ENCODE data around the gene PRKCA. TPM values are rescaled to one million over a fixed set of nuclear protein-coding genes. Genes with fewer than 3 reads are reported as not detected.

PRKCA gene
- total and polyA plus RNA-seq, 2 donors from 2014 or later, result 8.0 to 50.8 TPM

- Histone ChIP-seq H3K27ac (ENCODE audit: low read depth in 2 of 2, low read length in 2 of 2) (no peak overlapping the region), H3K36me3 (ENCODE audit: control insufficient read depth in 2 of 3, insufficient read depth in 3 of 3, low read length in 3 of 3) (no peaks in the 10 kb centered on the region), H3K4me3 (ENCODE audit: low read length in 3 of 3) (no peak overlapping the region), H3K4me1 (ENCODE audit: control insufficient read depth in 2 of 3, insufficient read depth in 2 of 3, low read depth in 1 of 3, low read length in 3 of 3) (peaks cover 9 to 22% (median 10%) of the 10 kb centered on the region in 3 donors), H3K27me3 (ENCODE audit: control insufficient read depth, insufficient read depth, low read length) (no peaks in the 10 kb centered on the region), H3K9me3 (ENCODE audit: control insufficient read depth in 2 of 3, insufficient read depth in 1 of 3, low read length in 3 of 3) (no peaks in the 10 kb centered on the region), H3K9ac (ENCODE audit: low read length in 3 of 3) (no peak overlapping the region)
- intact Hi-C loops (cut with DNase I), result no loop called here
- DNase-seq (no peak), FAIRE-seq (no peak)
- TF ChIP-seq, protein P1, sequence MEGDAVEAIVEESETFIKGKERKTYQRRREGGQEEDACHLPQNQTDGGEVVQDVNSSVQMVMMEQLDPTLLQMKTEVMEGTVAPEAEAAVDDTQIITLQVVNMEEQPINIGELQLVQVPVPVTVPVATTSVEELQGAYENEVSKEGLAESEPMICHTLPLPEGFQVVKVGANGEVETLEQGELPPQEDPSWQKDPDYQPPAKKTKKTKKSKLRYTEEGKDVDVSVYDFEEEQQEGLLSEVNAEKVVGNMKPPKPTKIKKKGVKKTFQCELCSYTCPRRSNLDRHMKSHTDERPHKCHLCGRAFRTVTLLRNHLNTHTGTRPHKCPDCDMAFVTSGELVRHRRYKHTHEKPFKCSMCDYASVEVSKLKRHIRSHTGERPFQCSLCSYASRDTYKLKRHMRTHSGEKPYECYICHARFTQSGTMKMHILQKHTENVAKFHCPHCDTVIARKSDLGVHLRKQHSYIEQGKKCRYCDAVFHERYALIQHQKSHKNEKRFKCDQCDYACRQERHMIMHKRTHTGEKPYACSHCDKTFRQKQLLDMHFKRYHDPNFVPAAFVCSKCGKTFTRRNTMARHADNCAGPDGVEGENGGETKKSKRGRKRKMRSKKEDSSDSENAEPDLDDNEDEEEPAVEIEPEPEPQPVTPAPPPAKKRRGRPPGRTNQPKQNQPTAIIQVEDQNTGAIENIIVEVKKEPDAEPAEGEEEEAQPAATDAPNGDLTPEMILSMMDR (IDR thresholded peaks at IDR 0.05; ENCODE audit: borderline replicate concordance, extremely low read depth, insufficient read depth), result no peak
These were observed 236.4 kb downstream of the PRKCA start for GRCh38 chr17:66538776-66539175.

GRCh38 chr17:66540131-66540781, 237.8 kb downstream of the PRKCA start:
- Histone ChIP-seq H3K27ac (ENCODE audit: low read depth in 2 of 2, low read length in 2 of 2) (no peak overlapping the region), H3K36me3 (ENCODE audit: control insufficient read depth in 2 of 3, insufficient read depth in 3 of 3, low read length in 3 of 3) (no peaks in the 10 kb centered on the region), H3K27me3 (ENCODE audit: control insufficient read depth, insufficient read depth, low read length) (no peaks in the 10 kb centered on the region), H3K9me3 (ENCODE audit: control insufficient read depth in 2 of 3, insufficient read depth in 1 of 3, low read length in 3 of 3) (no peaks in the 10 kb centered on the region), H3K9ac (ENCODE audit: low read length in 3 of 3) (no peak overlapping the region), H3K4me3 (ENCODE audit: low read length in 3 of 3) (no peak overlapping the region), H3K4me1 (ENCODE audit: control insufficient read depth in 2 of 3, insufficient read depth in 2 of 3, low read depth in 1 of 3, low read length in 3 of 3) (peaks cover 9 to 22% (median 10%) of the 10 kb centered on the region in 3 donors)
- TF ChIP-seq, protein P1 (IDR thresholded peaks at IDR 0.05; ENCODE audit: borderline replicate concordance, extremely low read depth, insufficient read depth), result no peak
- intact Hi-C loops (cut with DNase I), result no loop called here
- FAIRE-seq (no peak), DNase-seq (peak; percentile 64 to 84 (median 72))

- FAIRE-seq (no peak), DNase-seq (peak in 3 of 5 donors; percentile 26 to 49 (median 47))
- H3K27ac ChIP-seq (ENCODE audit: low read depth in 2 of 2, low read length in 2 of 2), result peak overlapping the region in 1 of 2 donors; percentile 48
- H3K9ac ChIP-seq (ENCODE audit: low read length in 3 of 3), result no peak overlapping the region
- peaks cover 9 to 22% (median 10%) of the 10 kb centered on the region in 3 donors for H3K4me1 ChIP-seq (ENCODE audit: control insufficient read depth in 2 of 3, insufficient read depth in 2 of 3, low read depth in 1 of 3, low read length in 3 of 3)
- no peaks in the 10 kb centered on the region for H3K27me3 ChIP-seq (ENCODE audit: control insufficient read depth, insufficient read depth, low read length)
- peaks cover 0 to 1% (median 0%) of the 10 kb centered on the region in 3 donors for H3K9me3 ChIP-seq (ENCODE audit: control insufficient read depth in 2 of 3, insufficient read depth in 1 of 3, low read length in 3 of 3)
- TF ChIP-seq, protein P1 (IDR thresholded peaks at IDR 0.05; ENCODE audit: borderline replicate concordance, extremely low read depth, insufficient read depth), result no peak
- no peaks in the 10 kb centered on the region for H3K36me3 ChIP-seq (ENCODE audit: control insufficient read depth in 2 of 3, insufficient read depth in 3 of 3, low read length in 3 of 3)
- intact Hi-C loops (cut with DNase I), result no loop called here
- H3K4me3 ChIP-seq (ENCODE audit: low read length in 3 of 3), result no peak overlapping the region
These were observed 239.2 kb downstream of the PRKCA start for GRCh38 chr17:66541461-66542128.
